Kidney (tissue), 14 donors: ENCODE data around the gene LY6G6F. TPM values are rescaled to one million over a fixed set of nuclear protein-coding genes. Genes with fewer than 3 reads are reported as not detected.
A peak's percentile ranks its signal among the peaks of the same experiment; 100 is the strongest.

Experiments
- DNase-seq, 5 donors: peaks; one replicate each; pipeline ENCODE4 v3.0.0-alpha.2; 2013 to 2020
- FAIRE-seq: peaks from 2 replicates; lab custom pipeline; 2012; peaks lifted over from hg19 to GRCh38; lab: Jason Lieb, UNC
- H3K27ac ChIP-seq, 2 donors: one replicate each; pipeline ENCODE4 v1.7.0; 2013; ENCODE audit warnings: low read depth in 2 of 2, low read length in 2 of 2, inconsistent platforms in 1 of 2
- H3K27me3 ChIP-seq: one replicate; pipeline ENCODE4 v1.7.1; 2013; ENCODE audit warnings: low read length, inconsistent platforms; ENCODE audit not compliant: control insufficient read depth, insufficient read depth
- H3K36me3 ChIP-seq, 3 donors: one replicate each; pipeline versions ENCODE4 v1.7.0 to v1.7.1; 2013; ENCODE audit warnings: low read length in 3 of 3, control low read depth in 1 of 3, inconsistent platforms in 1 of 3; ENCODE audit not compliant: insufficient read depth in 3 of 3, control insufficient read depth in 2 of 3
- H3K4me1 ChIP-seq, 3 donors: one replicate each; pipeline versions ENCODE4 v1.7.0 to v1.7.1; 2013; ENCODE audit warnings: low read length in 3 of 3, inconsistent platforms in 1 of 3, low read depth in 1 of 3; ENCODE audit not compliant: control insufficient read depth in 2 of 3, insufficient read depth in 2 of 3
- H3K4me3 ChIP-seq, 3 donors: one replicate each; pipeline versions ENCODE4 v1.7.0 to v1.8.1; 2013; ENCODE audit warnings: low read length in 3 of 3, control low read depth in 1 of 3, inconsistent platforms in 1 of 3
- H3K9ac ChIP-seq, 3 donors: one replicate each; pipeline versions ENCODE4 v1.7.0 to v1.7.1; 2013; ENCODE audit warnings: low read length in 3 of 3, control low read depth in 1 of 3, inconsistent platforms in 1 of 3
- H3K9me3 ChIP-seq, 3 donors: one replicate each; pipeline versions ENCODE4 v1.7.0 to v1.7.1; 2013; ENCODE audit warnings: low read length in 3 of 3, control low read depth in 1 of 3, inconsistent platforms in 1 of 3; ENCODE audit not compliant: control insufficient read depth in 2 of 3, insufficient read depth in 1 of 3
- intact Hi-C: fragments of 100-400 bp; cut with DNase I; formaldehyde crosslinking; loops from one replicate; pipeline ENCODE4 v1.11.1; 2022
- polyA plus RNA-seq: library from polyadenylated mRNA; stranded (reverse); fragments of 350-450 nt; fragmentation: Illumina TruSeq; extraction: RNeasy Lipid Tissue Mini Kit (QIAGEN cat#74804); gene quantifications from one replicate; pipeline ENCODE4 v1.2.3, GENCODE V29; 2014; ENCODE audit warnings: low read depth, low replicate concordance; ENCODE audit not compliant: insufficient read depth
- total RNA-seq: library from RNA; stranded (reverse); fragmentation: NEBNext Ultra II Directional; extraction: Animal tissue kit (Norgen Biotek cat#: 25700); gene quantifications from one replicate; pipeline ENCODE4 v1.2.1, GENCODE V29; 2021
- TF ChIP-seq, protein P1 (sequence below): IDR thresholded peaks from 3 replicates; pipeline ENCODE4 v1.5.1; 2012; ENCODE audit warnings: mild to moderate bottlenecking, moderate library complexity, borderline replicate concordance; ENCODE audit not compliant: insufficient read depth; ENCODE audit errors: extremely low read depth
- donor health status: control.
- donor health status: control.
- donor health status: control.
- donor health status: control.
- donor health status: control.
- donor health status: DM: yes; HTN: yes; CAD: no.
- donor health status: Normal renal cell carcinoma (clear cell type).

LY6G6F gene
- total and polyA plus RNA-seq, 2 donors from 2014 or later, result not detected

DNA sequence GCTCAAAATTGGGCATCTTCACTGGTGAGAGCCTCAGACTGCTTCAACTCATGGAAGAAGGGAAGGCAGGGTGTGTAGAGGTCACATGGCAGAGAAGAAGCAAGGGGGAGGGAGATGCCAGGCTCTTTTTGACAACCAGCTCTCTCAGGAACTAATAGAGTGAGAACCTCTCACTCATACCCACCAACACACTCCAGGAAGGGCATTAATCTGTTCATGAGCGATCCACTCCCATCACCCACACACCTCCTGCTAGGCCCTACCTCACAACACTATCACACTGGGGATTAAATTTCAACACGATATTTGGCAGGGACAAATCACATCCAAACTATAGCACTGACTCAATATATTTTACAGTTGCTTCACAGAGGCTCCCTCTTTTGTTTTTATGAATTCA is 35.1 kb downstream of the LY6G6F start:
- no peaks in the 10 kb centered on the region for H3K9me3 ChIP-seq
- FAIRE-seq, result no peak
- peak in 1 of 5 donors; percentile 5 for DNase-seq
- intact Hi-C loops, result no loop called here
- H3K4me1 ChIP-seq, result peaks cover 10 to 27% (median 24%) of the 10 kb centered on the region in 3 donors
- H3K4me3 ChIP-seq, result no peak overlapping the region
- no peak overlapping the region for H3K27ac ChIP-seq
- TF ChIP-seq, protein P1, sequence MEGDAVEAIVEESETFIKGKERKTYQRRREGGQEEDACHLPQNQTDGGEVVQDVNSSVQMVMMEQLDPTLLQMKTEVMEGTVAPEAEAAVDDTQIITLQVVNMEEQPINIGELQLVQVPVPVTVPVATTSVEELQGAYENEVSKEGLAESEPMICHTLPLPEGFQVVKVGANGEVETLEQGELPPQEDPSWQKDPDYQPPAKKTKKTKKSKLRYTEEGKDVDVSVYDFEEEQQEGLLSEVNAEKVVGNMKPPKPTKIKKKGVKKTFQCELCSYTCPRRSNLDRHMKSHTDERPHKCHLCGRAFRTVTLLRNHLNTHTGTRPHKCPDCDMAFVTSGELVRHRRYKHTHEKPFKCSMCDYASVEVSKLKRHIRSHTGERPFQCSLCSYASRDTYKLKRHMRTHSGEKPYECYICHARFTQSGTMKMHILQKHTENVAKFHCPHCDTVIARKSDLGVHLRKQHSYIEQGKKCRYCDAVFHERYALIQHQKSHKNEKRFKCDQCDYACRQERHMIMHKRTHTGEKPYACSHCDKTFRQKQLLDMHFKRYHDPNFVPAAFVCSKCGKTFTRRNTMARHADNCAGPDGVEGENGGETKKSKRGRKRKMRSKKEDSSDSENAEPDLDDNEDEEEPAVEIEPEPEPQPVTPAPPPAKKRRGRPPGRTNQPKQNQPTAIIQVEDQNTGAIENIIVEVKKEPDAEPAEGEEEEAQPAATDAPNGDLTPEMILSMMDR, result no peak
- no peaks in the 10 kb centered on the region for H3K27me3 ChIP-seq
- H3K36me3 ChIP-seq, result peaks cover 0 to 2% (median 0%) of the 10 kb centered on the region in 3 donors
- no peak overlapping the region for H3K9ac ChIP-seq

DNA sequence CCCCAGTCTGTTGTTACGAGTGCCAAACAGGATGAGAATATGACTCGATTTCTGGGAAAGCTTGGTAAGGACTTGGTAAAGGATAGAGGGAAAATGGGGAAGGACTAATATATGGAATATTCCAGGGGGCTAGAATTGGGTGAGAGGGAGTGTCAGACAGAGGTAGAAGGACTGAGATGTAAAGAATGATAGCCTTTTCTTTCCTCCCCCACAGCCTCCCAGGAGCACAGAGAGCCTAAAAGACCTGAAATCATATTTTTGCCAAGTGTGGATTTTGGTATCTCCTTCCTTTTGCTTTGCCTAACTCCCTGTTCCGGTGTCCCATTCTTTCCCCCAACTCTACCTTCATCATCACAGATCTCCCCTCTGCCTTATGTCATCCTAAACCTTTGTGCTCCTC is 36.2 kb downstream of the LY6G6F start:
- no peak overlapping the region for H3K4me3 ChIP-seq
- no peaks in the 10 kb centered on the region for H3K27me3 ChIP-seq
- DNase-seq, result no peak
- H3K9me3 ChIP-seq, result no peaks in the 10 kb centered on the region
- peaks cover 2 to 3% (median 3%) of the 10 kb centered on the region in 3 donors for H3K36me3 ChIP-seq
- TF ChIP-seq, protein P1, result no peak
- intact Hi-C loops, result no loop called here
- H3K9ac ChIP-seq, result no peak overlapping the region
- no peak for FAIRE-seq
- no peak overlapping the region for H3K27ac ChIP-seq
- H3K4me1 ChIP-seq, result peaks cover 6 to 16% (median 15%) of the 10 kb centered on the region in 3 donors

DNA sequence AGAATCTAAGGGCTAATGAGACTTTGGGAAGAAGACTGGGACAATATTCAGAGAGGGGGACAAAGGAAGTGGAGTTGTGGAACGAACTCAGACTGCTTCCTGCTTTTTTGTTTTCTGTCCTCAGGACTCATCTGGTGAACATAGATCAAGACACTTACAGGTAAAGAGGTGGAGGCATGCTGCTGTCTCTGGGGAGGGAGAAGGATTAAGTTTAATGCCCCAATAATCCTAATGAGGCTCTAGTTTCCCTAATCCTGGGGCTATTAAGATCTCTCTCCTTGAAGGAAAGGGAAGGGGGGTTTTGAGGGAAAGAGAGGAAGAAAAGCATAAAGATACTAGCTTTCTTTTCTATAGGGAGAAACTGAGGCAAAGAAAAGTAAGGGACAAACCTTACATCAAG is 37.8 kb downstream of the LY6G6F start:
- intact Hi-C loops, result no loop called here
- peaks cover 2 to 3% (median 3%) of the 10 kb centered on the region in 3 donors for H3K36me3 ChIP-seq
- no peaks in the 10 kb centered on the region for H3K9me3 ChIP-seq
- no peak for DNase-seq
- H3K9ac ChIP-seq, result no peak overlapping the region
- TF ChIP-seq, protein P1, result no peak
- no peak overlapping the region for H3K4me3 ChIP-seq
- no peak overlapping the region for H3K27ac ChIP-seq
- no peaks in the 10 kb centered on the region for H3K27me3 ChIP-seq
- no peak for FAIRE-seq
- peaks cover 0 to 4% (median 4%) of the 10 kb centered on the region in 3 donors for H3K4me1 ChIP-seq
